ENCODE results near the gene HIVEP2. TPM values are rescaled to one million over a fixed set of nuclear protein-coding genes. Genes with fewer than 3 reads are reported as not detected.

HIVEP2 gene
- total RNA-seq, 1 donor from 2014 or later = 32.0 TPM

- no peak for ATAC-seq
- DNase-seq (ENCODE audit: low spot score) = no peak
- intact Hi-C loops (cut with DNase I) = no loop called here
These were observed 237.7 kb downstream of the HIVEP2 start for GRCh38 chr6:142707255-142707654.

- intact Hi-C loops (cut with DNase I) = no loop called here
- DNase-seq (ENCODE audit: low spot score) (no peak), ATAC-seq (peak; percentile 37)
These were observed 238.8 kb downstream of the HIVEP2 start for GRCh38 chr6:142706210-142706609.

GRCh38 chr6:142705054-142705453 is 239.9 kb downstream of the HIVEP2 start:
- intact Hi-C loops (cut with DNase I) = no loop called here
- ATAC-seq = peak; percentile 9
- DNase-seq (ENCODE audit: low spot score) = no peak

GRCh38 chr6:142702501-142703460 is 242.2 kb downstream of the HIVEP2 start:
- DNase-seq (ENCODE audit: low spot score) (peak; percentile 57), ATAC-seq (peak; percentile 80)
- intact Hi-C loops (cut with DNase I) = no loop called here

Other genes starting within 250 kb of the HIVEP2 start
- gene AIG1, start 115.7 kb upstream of the HIVEP2 start, total RNA-seq = 22.6 TPM

All from sciatic nerve (tissue), 2 donors.